ENCODE data around the gene NLK.

NLK gene

DNA sequence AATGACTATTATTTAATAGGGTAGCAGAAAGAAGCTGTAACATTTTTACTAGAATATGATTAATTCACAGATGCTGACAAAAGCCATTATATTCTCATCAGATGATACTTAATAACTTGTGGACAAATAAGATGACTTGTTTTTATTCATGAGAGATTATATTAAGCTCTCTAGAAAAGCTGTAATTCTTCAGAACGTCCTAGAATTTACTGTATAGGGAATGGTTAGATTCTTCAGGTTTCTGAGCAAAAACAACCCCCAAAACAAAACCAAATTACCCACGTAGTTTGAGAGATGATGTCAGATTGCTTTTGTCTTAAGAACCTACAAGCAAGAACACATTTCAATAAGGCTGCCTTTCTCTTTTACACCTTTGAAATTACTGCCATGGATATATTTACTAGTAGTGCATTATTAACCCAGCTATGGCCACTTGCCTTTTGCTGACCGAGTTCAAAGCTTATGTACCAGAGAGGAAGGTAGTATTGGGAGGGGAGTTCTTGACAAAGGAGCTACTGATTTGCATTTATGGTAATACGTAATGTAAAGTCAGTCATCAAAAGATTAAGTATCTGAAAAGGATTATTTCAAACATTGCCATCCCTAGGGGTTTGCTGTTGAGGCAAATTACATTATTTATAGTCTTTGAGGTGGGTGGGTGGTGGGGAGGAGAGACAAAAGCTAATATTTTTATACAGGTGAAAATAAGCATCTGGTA, 51.7 kb downstream of the NLK start:
- no peaks in the 10 kb centered on the region for H3K9me3 ChIP-seq (ENCODE audit: insufficient read depth, low read depth, low read length)
- H3K4me1 ChIP-seq (ENCODE audit: insufficient read depth, low read length, poor library complexity, severe bottlenecking): peaks cover 10% of the 10 kb centered on the region
- TF ChIP-seq EZH2phosphoT487 (IDR thresholded peaks at IDR 0.05; ENCODE audit: borderline replicate concordance): no peak
- TF ChIP-seq, protein P1, sequence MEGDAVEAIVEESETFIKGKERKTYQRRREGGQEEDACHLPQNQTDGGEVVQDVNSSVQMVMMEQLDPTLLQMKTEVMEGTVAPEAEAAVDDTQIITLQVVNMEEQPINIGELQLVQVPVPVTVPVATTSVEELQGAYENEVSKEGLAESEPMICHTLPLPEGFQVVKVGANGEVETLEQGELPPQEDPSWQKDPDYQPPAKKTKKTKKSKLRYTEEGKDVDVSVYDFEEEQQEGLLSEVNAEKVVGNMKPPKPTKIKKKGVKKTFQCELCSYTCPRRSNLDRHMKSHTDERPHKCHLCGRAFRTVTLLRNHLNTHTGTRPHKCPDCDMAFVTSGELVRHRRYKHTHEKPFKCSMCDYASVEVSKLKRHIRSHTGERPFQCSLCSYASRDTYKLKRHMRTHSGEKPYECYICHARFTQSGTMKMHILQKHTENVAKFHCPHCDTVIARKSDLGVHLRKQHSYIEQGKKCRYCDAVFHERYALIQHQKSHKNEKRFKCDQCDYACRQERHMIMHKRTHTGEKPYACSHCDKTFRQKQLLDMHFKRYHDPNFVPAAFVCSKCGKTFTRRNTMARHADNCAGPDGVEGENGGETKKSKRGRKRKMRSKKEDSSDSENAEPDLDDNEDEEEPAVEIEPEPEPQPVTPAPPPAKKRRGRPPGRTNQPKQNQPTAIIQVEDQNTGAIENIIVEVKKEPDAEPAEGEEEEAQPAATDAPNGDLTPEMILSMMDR (conservative IDR thresholded peaks at IDR 0.05; ENCODE audit: low read length): no peak
- no peaks in the 10 kb centered on the region for H3K9me2 ChIP-seq (replicated peaks; ENCODE audit: low read depth, low read length)
- H3K36me3 ChIP-seq (ENCODE audit: insufficient read depth, low read length): no peaks in the 10 kb centered on the region
- H3K4me3 ChIP-seq (ENCODE audit: low read length, poor library complexity, severe bottlenecking): no peak overlapping the region
- H3K27me3 ChIP-seq (ENCODE audit: insufficient read depth, low read length, poor library complexity, severe bottlenecking): no peaks in the 10 kb centered on the region
- H2AFZ ChIP-seq (ENCODE audit: low read length): no peak overlapping the region
- no peak overlapping the region for H3K4me2 ChIP-seq (ENCODE audit: low read depth, low read length, poor library complexity, severe bottlenecking)
- peaks cover 75% of the 10 kb centered on the region for H3K79me2 ChIP-seq (ENCODE audit: insufficient read depth, low read length)
- H3F3A ChIP-seq (ENCODE audit: low read depth): no peaks in the 10 kb centered on the region
- no peak overlapping the region for H3K9ac ChIP-seq (ENCODE audit: low read depth, low read length, poor library complexity, severe bottlenecking)
- peaks cover 22% of the 10 kb centered on the region for H4K20me1 ChIP-seq (ENCODE audit: insufficient read depth, low read length, poor library complexity, severe bottlenecking)

DNA sequence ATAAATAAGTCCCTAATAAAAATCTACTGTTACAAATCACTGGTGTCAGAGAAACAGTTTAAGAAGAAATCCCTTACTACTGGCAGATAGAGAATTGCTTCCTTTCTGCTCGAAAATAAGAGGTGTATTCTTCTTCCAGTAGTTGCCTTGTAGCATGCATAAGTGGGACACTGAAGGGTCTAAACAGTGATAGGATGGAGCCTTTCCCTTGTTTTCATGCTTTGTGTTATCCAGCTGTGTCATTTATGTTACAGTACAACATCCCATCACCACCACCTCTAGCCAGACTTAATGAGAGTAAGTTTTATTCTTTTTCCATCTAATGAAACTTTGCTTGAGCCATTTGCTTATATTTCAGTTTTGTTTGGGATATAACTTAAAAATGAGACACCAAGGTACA, 54.3 kb downstream of the NLK start:
- no peaks in the 10 kb centered on the region for H3K36me3 ChIP-seq (ENCODE audit: insufficient read depth, low read length)
- no peaks in the 10 kb centered on the region for H3F3A ChIP-seq (ENCODE audit: low read depth)
- H3K4me1 ChIP-seq (ENCODE audit: insufficient read depth, low read length, poor library complexity, severe bottlenecking): peaks cover 3% of the 10 kb centered on the region
- peaks cover 66% of the 10 kb centered on the region for H3K79me2 ChIP-seq (ENCODE audit: insufficient read depth, low read length)
- no peak overlapping the region for H2AFZ ChIP-seq (ENCODE audit: low read length)
- H3K27me3 ChIP-seq (ENCODE audit: insufficient read depth, low read length, poor library complexity, severe bottlenecking): no peaks in the 10 kb centered on the region
- H3K4me3 ChIP-seq (ENCODE audit: low read length, poor library complexity, severe bottlenecking): no peak overlapping the region
- no peaks in the 10 kb centered on the region for H3K9me3 ChIP-seq (ENCODE audit: insufficient read depth, low read depth, low read length)
- no peak for TF ChIP-seq EZH2phosphoT487 (IDR thresholded peaks at IDR 0.05; ENCODE audit: borderline replicate concordance)
- TF ChIP-seq, protein P1 (conservative IDR thresholded peaks at IDR 0.05; ENCODE audit: low read length): no peak
- H3K9ac ChIP-seq (ENCODE audit: low read depth, low read length, poor library complexity, severe bottlenecking): no peak overlapping the region
- peaks cover 11% of the 10 kb centered on the region for H4K20me1 ChIP-seq (ENCODE audit: insufficient read depth, low read length, poor library complexity, severe bottlenecking)
- H3K4me2 ChIP-seq (ENCODE audit: low read depth, low read length, poor library complexity, severe bottlenecking): no peak overlapping the region
- H3K9me2 ChIP-seq (replicated peaks; ENCODE audit: low read depth, low read length): no peaks in the 10 kb centered on the region

DNA sequence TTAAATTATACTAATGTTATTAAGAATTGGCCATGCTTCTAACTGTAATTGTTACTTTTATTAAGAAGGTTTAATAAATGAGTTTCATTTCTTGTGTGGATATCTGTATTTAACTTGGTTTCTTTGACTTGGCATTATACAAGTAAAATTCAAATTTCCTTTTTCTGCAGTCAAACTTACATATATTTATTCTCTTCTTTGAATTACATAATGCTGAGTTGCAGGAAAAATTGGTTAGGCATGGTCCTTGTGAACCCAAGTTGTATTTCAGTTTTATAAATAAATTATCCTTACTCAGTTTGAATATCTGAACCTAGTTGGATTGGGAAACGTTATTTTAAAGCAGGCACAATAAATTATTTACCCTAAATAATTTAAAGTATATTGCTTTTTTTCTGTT, 54.8 kb downstream of the NLK start:
- no peaks in the 10 kb centered on the region for H3K36me3 ChIP-seq (ENCODE audit: insufficient read depth, low read length)

More for the DNA sequence above, 54.8 kb downstream of the NLK start:
- Histone ChIP-seq H4K20me1 (ENCODE audit: insufficient read depth, low read length, poor library complexity, severe bottlenecking) (peaks cover 6% of the 10 kb centered on the region), H3K9me3 (ENCODE audit: insufficient read depth, low read depth, low read length) (no peaks in the 10 kb centered on the region), H3K9ac (ENCODE audit: low read depth, low read length, poor library complexity, severe bottlenecking) (no peak overlapping the region), H3K27me3 (ENCODE audit: insufficient read depth, low read length, poor library complexity, severe bottlenecking) (no peaks in the 10 kb centered on the region), H3K4me1 (ENCODE audit: insufficient read depth, low read length, poor library complexity, severe bottlenecking) (no peaks in the 10 kb centered on the region), H3K4me3 (ENCODE audit: low read length, poor library complexity, severe bottlenecking) (no peak overlapping the region), H3F3A (ENCODE audit: low read depth) (no peaks in the 10 kb centered on the region), H3K9me2 (replicated peaks; ENCODE audit: low read depth, low read length) (no peaks in the 10 kb centered on the region), H3K4me2 (ENCODE audit: low read depth, low read length, poor library complexity, severe bottlenecking) (no peak overlapping the region), H2AFZ (ENCODE audit: low read length) (no peak overlapping the region), H3K79me2 (ENCODE audit: insufficient read depth, low read length) (peaks cover 61% of the 10 kb centered on the region)
- TF ChIP-seq, protein P1 (conservative IDR thresholded peaks at IDR 0.05; ENCODE audit: low read length): no peak
- no peak for TF ChIP-seq EZH2phosphoT487 (IDR thresholded peaks at IDR 0.05; ENCODE audit: borderline replicate concordance)

Measured in Loucy (cell line).